ENCODE measurements around the gene MACROD2. TPM values are rescaled to one million over a fixed set of nuclear protein-coding genes. Genes with fewer than 3 reads are reported as not detected.

Gene MACROD2
- total and polyA plus RNA-seq, 4 donors: 0.66 to 10.5 (median 3.3) TPM

DNA sequence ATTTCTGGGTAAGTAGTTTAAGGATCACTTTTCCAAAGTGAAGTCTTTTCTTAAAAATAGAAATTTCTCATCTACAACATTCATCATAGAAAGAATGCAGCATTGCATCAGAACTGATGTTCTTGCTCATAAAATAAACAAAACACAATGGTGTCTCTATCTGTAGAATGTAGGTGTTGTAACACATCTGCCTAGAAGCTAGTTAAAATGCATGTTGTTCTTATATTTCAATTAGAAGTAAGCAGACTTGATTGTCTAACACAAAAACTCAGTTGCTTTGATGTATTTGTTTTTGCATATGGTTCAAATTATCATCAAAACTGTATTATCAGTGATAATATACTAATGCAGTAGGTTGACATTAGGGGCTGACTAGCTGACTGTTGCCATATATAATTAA is 996.8 kb downstream of the MACROD2 start:
- Histone ChIP-seq H3K27me3 (ENCODE audit: control insufficient read depth in 4 of 4, insufficient read depth in 4 of 4, low read length in 3 of 4) (no peaks in the 10 kb centered on the region), H3K9me3 (ENCODE audit: control insufficient read depth in 4 of 4, low read length in 3 of 4) (peaks cover 0 to 2% (median 0%) of the 10 kb centered on the region in 4 donors), H3K4me3 (ENCODE audit: low read depth in 1 of 3, low read length in 3 of 3) (no peak overlapping the region), H3K9ac (ENCODE audit: low read depth in 1 of 2, low read length in 2 of 2) (no peak overlapping the region), H3K27ac (ENCODE audit: low read depth in 1 of 2, low read length in 2 of 2) (no peak overlapping the region), H3K4me1 (ENCODE audit: control insufficient read depth in 4 of 4, insufficient read depth in 4 of 4, low read length in 3 of 4) (peaks cover 0 to 2% (median under 1%) of the 10 kb centered on the region in 4 donors), H3K36me3 (ENCODE audit: control insufficient read depth in 4 of 4, insufficient read depth in 3 of 4, low read depth in 1 of 4, low read length in 3 of 4) (no peaks in the 10 kb centered on the region)
- DNase-seq (ENCODE audit: low spot score): no peak
- no peak for TF ChIP-seq GABPA (IDR thresholded peaks at IDR 0.05 in 1 of 2, conservative IDR thresholded peaks at IDR 0.05 in 1 of 2)
- TF ChIP-seq NR2F2 (IDR thresholded peaks at IDR 0.05): no peak
- no peak for TF ChIP-seq SP1 (IDR thresholded peaks at IDR 0.05)
- TF ChIP-seq, protein P1, sequence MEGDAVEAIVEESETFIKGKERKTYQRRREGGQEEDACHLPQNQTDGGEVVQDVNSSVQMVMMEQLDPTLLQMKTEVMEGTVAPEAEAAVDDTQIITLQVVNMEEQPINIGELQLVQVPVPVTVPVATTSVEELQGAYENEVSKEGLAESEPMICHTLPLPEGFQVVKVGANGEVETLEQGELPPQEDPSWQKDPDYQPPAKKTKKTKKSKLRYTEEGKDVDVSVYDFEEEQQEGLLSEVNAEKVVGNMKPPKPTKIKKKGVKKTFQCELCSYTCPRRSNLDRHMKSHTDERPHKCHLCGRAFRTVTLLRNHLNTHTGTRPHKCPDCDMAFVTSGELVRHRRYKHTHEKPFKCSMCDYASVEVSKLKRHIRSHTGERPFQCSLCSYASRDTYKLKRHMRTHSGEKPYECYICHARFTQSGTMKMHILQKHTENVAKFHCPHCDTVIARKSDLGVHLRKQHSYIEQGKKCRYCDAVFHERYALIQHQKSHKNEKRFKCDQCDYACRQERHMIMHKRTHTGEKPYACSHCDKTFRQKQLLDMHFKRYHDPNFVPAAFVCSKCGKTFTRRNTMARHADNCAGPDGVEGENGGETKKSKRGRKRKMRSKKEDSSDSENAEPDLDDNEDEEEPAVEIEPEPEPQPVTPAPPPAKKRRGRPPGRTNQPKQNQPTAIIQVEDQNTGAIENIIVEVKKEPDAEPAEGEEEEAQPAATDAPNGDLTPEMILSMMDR (IDR thresholded peaks at IDR 0.05; ENCODE audit: low read depth, low read length, missing input control): no peak
- TF ChIP-seq, protein P2, sequence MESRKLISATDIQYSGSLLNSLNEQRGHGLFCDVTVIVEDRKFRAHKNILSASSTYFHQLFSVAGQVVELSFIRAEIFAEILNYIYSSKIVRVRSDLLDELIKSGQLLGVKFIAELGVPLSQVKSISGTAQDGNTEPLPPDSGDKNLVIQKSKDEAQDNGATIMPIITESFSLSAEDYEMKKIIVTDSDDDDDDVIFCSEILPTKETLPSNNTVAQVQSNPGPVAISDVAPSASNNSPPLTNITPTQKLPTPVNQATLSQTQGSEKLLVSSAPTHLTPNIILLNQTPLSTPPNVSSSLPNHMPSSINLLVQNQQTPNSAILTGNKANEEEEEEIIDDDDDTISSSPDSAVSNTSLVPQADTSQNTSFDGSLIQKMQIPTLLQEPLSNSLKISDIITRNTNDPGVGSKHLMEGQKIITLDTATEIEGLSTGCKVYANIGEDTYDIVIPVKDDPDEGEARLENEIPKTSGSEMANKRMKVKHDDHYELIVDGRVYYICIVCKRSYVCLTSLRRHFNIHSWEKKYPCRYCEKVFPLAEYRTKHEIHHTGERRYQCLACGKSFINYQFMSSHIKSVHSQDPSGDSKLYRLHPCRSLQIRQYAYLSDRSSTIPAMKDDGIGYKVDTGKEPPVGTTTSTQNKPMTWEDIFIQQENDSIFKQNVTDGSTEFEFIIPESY (IDR thresholded peaks at IDR 0.05): no peak

DNA sequence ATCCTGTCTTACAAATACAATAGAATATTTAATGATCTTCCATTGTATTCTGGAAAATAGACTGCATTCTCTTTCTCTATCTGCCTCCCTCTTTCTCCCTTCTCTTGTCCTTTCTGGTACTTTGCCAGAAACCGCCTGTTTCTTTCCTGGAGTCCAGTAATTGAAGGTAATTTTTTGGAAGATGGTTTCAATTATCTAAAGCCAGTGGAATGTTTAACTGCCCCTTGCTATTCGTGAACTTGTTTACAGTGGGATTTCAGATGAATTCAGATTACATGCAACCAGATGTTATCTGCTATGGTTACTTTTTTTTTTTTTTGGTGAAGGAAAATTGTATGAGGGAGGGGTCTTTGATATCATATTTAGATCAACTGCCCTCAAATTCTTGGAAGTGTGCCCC is 997.6 kb downstream of the MACROD2 start:
- H3K27me3 ChIP-seq (ENCODE audit: control insufficient read depth in 4 of 4, insufficient read depth in 4 of 4, low read length in 3 of 4): no peaks in the 10 kb centered on the region
- no peak overlapping the region for H3K9ac ChIP-seq (ENCODE audit: low read depth in 1 of 2, low read length in 2 of 2)
- 60% methylated on average over 2 of the region's 2 CpGs for WGBS
- no peak overlapping the region for H3K4me3 ChIP-seq (ENCODE audit: low read depth in 1 of 3, low read length in 3 of 3)
- no peaks in the 10 kb centered on the region for H3K36me3 ChIP-seq (ENCODE audit: control insufficient read depth in 4 of 4, insufficient read depth in 3 of 4, low read depth in 1 of 4, low read length in 3 of 4)
- H3K9me3 ChIP-seq (ENCODE audit: control insufficient read depth in 4 of 4, low read length in 3 of 4): peaks cover 0 to 2% (median 0%) of the 10 kb centered on the region in 4 donors
- no peak for DNase-seq (ENCODE audit: low spot score)
- H3K27ac ChIP-seq (ENCODE audit: low read depth in 1 of 2, low read length in 2 of 2): no peak overlapping the region
- no peak for TF ChIP-seq NR2F2 (IDR thresholded peaks at IDR 0.05)
- TF ChIP-seq SP1 (IDR thresholded peaks at IDR 0.05): no peak
- no peak for TF ChIP-seq JUND (IDR thresholded peaks at IDR 0.05)
- TF ChIP-seq, protein P3, sequence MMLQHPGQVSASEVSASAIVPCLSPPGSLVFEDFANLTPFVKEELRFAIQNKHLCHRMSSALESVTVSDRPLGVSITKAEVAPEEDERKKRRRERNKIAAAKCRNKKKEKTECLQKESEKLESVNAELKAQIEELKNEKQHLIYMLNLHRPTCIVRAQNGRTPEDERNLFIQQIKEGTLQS (IDR thresholded peaks at IDR 0.05): no peak
- TF ChIP-seq RAD21 (IDR thresholded peaks at IDR 0.05): no peak
- TF ChIP-seq HNF4A (conservative IDR thresholded peaks at IDR 0.05): no peak
- TF ChIP-seq TAF1 (conservative IDR thresholded peaks at IDR 0.05): no peak
- no peak for TF ChIP-seq FOXA2 (IDR thresholded peaks at IDR 0.05)
- no peak for TF ChIP-seq HNF4G (IDR thresholded peaks at IDR 0.05)
- TF ChIP-seq, protein P4, sequence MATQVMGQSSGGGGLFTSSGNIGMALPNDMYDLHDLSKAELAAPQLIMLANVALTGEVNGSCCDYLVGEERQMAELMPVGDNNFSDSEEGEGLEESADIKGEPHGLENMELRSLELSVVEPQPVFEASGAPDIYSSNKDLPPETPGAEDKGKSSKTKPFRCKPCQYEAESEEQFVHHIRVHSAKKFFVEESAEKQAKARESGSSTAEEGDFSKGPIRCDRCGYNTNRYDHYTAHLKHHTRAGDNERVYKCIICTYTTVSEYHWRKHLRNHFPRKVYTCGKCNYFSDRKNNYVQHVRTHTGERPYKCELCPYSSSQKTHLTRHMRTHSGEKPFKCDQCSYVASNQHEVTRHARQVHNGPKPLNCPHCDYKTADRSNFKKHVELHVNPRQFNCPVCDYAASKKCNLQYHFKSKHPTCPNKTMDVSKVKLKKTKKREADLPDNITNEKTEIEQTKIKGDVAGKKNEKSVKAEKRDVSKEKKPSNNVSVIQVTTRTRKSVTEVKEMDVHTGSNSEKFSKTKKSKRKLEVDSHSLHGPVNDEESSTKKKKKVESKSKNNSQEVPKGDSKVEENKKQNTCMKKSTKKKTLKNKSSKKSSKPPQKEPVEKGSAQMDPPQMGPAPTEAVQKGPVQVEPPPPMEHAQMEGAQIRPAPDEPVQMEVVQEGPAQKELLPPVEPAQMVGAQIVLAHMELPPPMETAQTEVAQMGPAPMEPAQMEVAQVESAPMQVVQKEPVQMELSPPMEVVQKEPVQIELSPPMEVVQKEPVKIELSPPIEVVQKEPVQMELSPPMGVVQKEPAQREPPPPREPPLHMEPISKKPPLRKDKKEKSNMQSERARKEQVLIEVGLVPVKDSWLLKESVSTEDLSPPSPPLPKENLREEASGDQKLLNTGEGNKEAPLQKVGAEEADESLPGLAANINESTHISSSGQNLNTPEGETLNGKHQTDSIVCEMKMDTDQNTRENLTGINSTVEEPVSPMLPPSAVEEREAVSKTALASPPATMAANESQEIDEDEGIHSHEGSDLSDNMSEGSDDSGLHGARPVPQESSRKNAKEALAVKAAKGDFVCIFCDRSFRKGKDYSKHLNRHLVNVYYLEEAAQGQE (IDR thresholded peaks at IDR 0.05): no peak
- TF ChIP-seq, protein P1 (IDR thresholded peaks at IDR 0.05; ENCODE audit: low read depth, low read length, missing input control): no peak
- TF ChIP-seq, protein P5, sequence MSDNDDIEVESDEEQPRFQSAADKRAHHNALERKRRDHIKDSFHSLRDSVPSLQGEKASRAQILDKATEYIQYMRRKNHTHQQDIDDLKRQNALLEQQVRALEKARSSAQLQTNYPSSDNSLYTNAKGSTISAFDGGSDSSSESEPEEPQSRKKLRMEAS (IDR thresholded peaks at IDR 0.05): no peak
- no peak for TF ChIP-seq EGR1 (IDR thresholded peaks at IDR 0.05; ENCODE audit: low read depth in 2 of 2)
- no peak for TF ChIP-seq GABPA (IDR thresholded peaks at IDR 0.05 in 1 of 2, conservative IDR thresholded peaks at IDR 0.05 in 1 of 2)
- TF ChIP-seq RXRA (IDR thresholded peaks at IDR 0.05): no peak
- H3K4me1 ChIP-seq (ENCODE audit: control insufficient read depth in 4 of 4, insufficient read depth in 4 of 4, low read length in 3 of 4): no peaks in the 10 kb centered on the region

All from liver (tissue), 9 donors.